ENCODE measurements around the gene ZNF672. TPM values are rescaled to one million over a fixed set of nuclear protein-coding genes. Genes with fewer than 3 reads are reported as not detected.

ZNF672 gene
- total and polyA plus RNA-seq, 2 of the 4 experiments (the other 2 are of a cell fraction): 6.6 to 12.6 TPM

- Histone ChIP-seq H3K9me3 (ENCODE audit: control insufficient read depth, insufficient read depth, low read length) (no peaks in the 10 kb centered on the region), H2BK20ac (ENCODE audit: low read depth, low read length) (no peak overlapping the region), H3K9ac (ENCODE audit: low read depth, low read length) (no peak overlapping the region), H3K79me1 (ENCODE audit: low read depth in 1 of 2, low read length in 2 of 2) (peaks cover 36 to 47% of the 10 kb centered on the region in 2 experiments), H3K4me2 (ENCODE audit: low read depth, low read length) (no peak overlapping the region), H3K36me3 (ENCODE audit: control insufficient read depth, insufficient read depth, low read length) (peaks cover 33% of the 10 kb centered on the region), H4K8ac (ENCODE audit: low read depth in 2 of 2, low read length in 2 of 2) (no peak overlapping the region), H3K4ac (ENCODE audit: low read depth, low read length) (no peak overlapping the region), H3K27ac (ENCODE audit: insufficient read depth, low read length) (no peak overlapping the region), H3K14ac (replicated peaks; ENCODE audit: low read depth, low read length) (no peak overlapping the region), H2AFZ (replicated peaks; ENCODE audit: low read length, poor library complexity) (no peak overlapping the region), H3K4me3 (ENCODE audit: insufficient read depth, low read depth, low read length) (no peak overlapping the region), H3K18ac (ENCODE audit: low read depth, low read length) (no peak overlapping the region), H4K5ac (ENCODE audit: low read depth, low read length) (no peak overlapping the region), H4K20me1 (ENCODE audit: insufficient read depth, low read length) (no peaks in the 10 kb centered on the region; the same call in 1 of the 2 replicates), H3K9me1 (ENCODE audit: insufficient read depth, low read length) (0 out of 2 replicates have a peak, but pooled peaks cover 3% of the 10 kb centered on the region), H3K23ac (ENCODE audit: low read depth, low read length) (no peak overlapping the region), H2BK5ac (ENCODE audit: low read depth, low read length, poor library complexity, severe bottlenecking) (no peak overlapping the region), H2AK9ac (replicated peaks; ENCODE audit: low read depth, low read length, poor library complexity) (peak overlapping the region; percentile 76), H2AK5ac (ENCODE audit: low read depth, low read length) (no peak overlapping the region), H4K91ac (ENCODE audit: insufficient read depth, low read depth, low read length) (no peak overlapping the region), H3K27me3 (ENCODE audit: control insufficient read depth, insufficient read depth, low read length) (no peaks in the 10 kb centered on the region), H2BK15ac (ENCODE audit: low read depth, low read length) (no peak overlapping the region), H2BK120ac (ENCODE audit: low read depth, low read length) (no peak overlapping the region), H3K56ac (ENCODE audit: extremely low read depth, insufficient read depth, low read length) (no peak overlapping the region), H3K4me1 (ENCODE audit: control insufficient read depth, insufficient read depth, low read length) (peaks cover 10% of the 10 kb centered on the region)
- DNase-seq: no peak
- ChIA-PET POLR2A (ENCODE audit: unreplicated experiment) (no interaction called here), CTCF (no interaction called here)
- dilution Hi-C loops (cut with HindIII; ENCODE audit: low sequenced_read_pairs, unreplicated experiment): no loop called here
- ATAC-seq (ENCODE audit: low read depth): no peak
- TF ChIP-seq CEBPB (IDR thresholded peaks at IDR 0.05; ENCODE audit: low read depth, low read length): no peak
- TF ChIP-seq CHD1 (IDR thresholded peaks at IDR 0.05; ENCODE audit: low read depth, low read length): no peak
- no TSS peak for BruUV-seq (replicated peaks)
- in situ Hi-C loops (cut with MboI; ENCODE audit: low sequenced_read_pairs): no loop called here
- intact Hi-C loops (cut with micrococcal nuclease): no loop called here
- no CpG with 5 or more reads among the region's 3 CpGs for WGBS, 2 experiments (ENCODE audit: extremely low coverage in 2 of 2, insufficient read length in 1 of 2)
Measured at GRCh38 chr1:248843687-248844086, 5.7 kb downstream of the ZNF672 start.

All from IMR-90 (cell line).